Measurements from ENCODE around the gene BRCA2.

BRCA2 gene

GRCh38 chr13:32317716-32318465 lies 2.6 kb downstream of the BRCA2 start:
- Histone ChIP-seq H3F3A (ENCODE audit: insufficient read depth) (peaks cover 7% of the 10 kb centered on the region), H3K79me2 (ENCODE audit: insufficient read depth, low read length) (peaks cover 34% of the 10 kb centered on the region), H3K36me3 (ENCODE audit: low read length) (peaks cover 38% of the 10 kb centered on the region), H3K4me2 (ENCODE audit: low read depth, low read length, poor library complexity, severe bottlenecking) (peak overlapping the region; percentile 94), H3K9me3 (ENCODE audit: insufficient read depth, low read length) (no peaks in the 10 kb centered on the region), H3K4me3 (ENCODE audit: insufficient read depth, low read length, poor library complexity, severe bottlenecking) (no peak overlapping the region), H3K27me3 (ENCODE audit: low read length) (no peaks in the 10 kb centered on the region), H3K27ac (ENCODE audit: low read depth, low read length) (no peak overlapping the region), H4K20me1 (ENCODE audit: low read depth, low read length) (no peaks in the 10 kb centered on the region), H2AFZ (ENCODE audit: low read depth, low read length, severe bottlenecking) (no peak overlapping the region), H3K9me2 (replicated peaks; ENCODE audit: insufficient read depth, low read length) (no peaks in the 10 kb centered on the region), H3K9ac (ENCODE audit: low read length) (no peak overlapping the region)
- TF ChIP-seq CTCF (IDR thresholded peaks at IDR 0.05; ENCODE audit: insufficient read depth, low read length, poor library complexity, severe bottlenecking) (no peak), EZH2phosphoT487 (conservative IDR thresholded peaks at IDR 0.05; ENCODE audit: low read length) (no peak)

GRCh38 chr13:32320528-32320927 lies 5.2 kb downstream of the BRCA2 start:
- Histone ChIP-seq H3K36me3 (ENCODE audit: low read length) (peaks cover 45% of the 10 kb centered on the region), H3K9me2 (replicated peaks; ENCODE audit: insufficient read depth, low read length) (no peaks in the 10 kb centered on the region), H3F3A (ENCODE audit: insufficient read depth) (peaks cover 7% of the 10 kb centered on the region; the same call in 1 of the 2 replicates), H4K20me1 (ENCODE audit: low read depth, low read length) (no peaks in the 10 kb centered on the region), H3K79me2 (ENCODE audit: insufficient read depth, low read length) (peaks cover 46% of the 10 kb centered on the region), H2AFZ (ENCODE audit: low read depth, low read length, severe bottlenecking) (no peak overlapping the region), H3K27me3 (ENCODE audit: low read length) (no peaks in the 10 kb centered on the region), H3K27ac (ENCODE audit: low read depth, low read length) (no peak overlapping the region), H3K9me3 (ENCODE audit: insufficient read depth, low read length) (no peaks in the 10 kb centered on the region), H3K9ac (ENCODE audit: low read length) (no peak overlapping the region), H3K4me3 (ENCODE audit: insufficient read depth, low read length, poor library complexity, severe bottlenecking) (no peak overlapping the region), H3K4me2 (ENCODE audit: low read depth, low read length, poor library complexity, severe bottlenecking) (no peak overlapping the region)
- no peak for TF ChIP-seq CTCF (IDR thresholded peaks at IDR 0.05; ENCODE audit: insufficient read depth, low read length, poor library complexity, severe bottlenecking)
- TF ChIP-seq EZH2phosphoT487 (conservative IDR thresholded peaks at IDR 0.05; ENCODE audit: low read length) = no peak

- H3K27me3 ChIP-seq (ENCODE audit: low read length) = no peaks in the 10 kb centered on the region
- peaks cover 25% of the 10 kb centered on the region; the same call in 1 of the 2 replicates for H3K79me2 ChIP-seq (ENCODE audit: insufficient read depth, low read length)
- no peak overlapping the region for H2AFZ ChIP-seq (ENCODE audit: low read depth, low read length, severe bottlenecking)
- no peak for TF ChIP-seq EZH2phosphoT487 (conservative IDR thresholded peaks at IDR 0.05; ENCODE audit: low read length)
- no peak for TF ChIP-seq CTCF (IDR thresholded peaks at IDR 0.05; ENCODE audit: insufficient read depth, low read length, poor library complexity, severe bottlenecking)
- H4K20me1 ChIP-seq (ENCODE audit: low read depth, low read length) = no peaks in the 10 kb centered on the region
- H3K4me3 ChIP-seq (ENCODE audit: insufficient read depth, low read length, poor library complexity, severe bottlenecking) = no peak overlapping the region
- no peak overlapping the region for H3K4me2 ChIP-seq (ENCODE audit: low read depth, low read length, poor library complexity, severe bottlenecking)
- H3K27ac ChIP-seq (ENCODE audit: low read depth, low read length) = no peak overlapping the region
- peaks cover 55% of the 10 kb centered on the region for H3K36me3 ChIP-seq (ENCODE audit: low read length)
- no peak overlapping the region for H3K9ac ChIP-seq (ENCODE audit: low read length)
- no peaks in the 10 kb centered on the region for H3K9me2 ChIP-seq (replicated peaks; ENCODE audit: insufficient read depth, low read length)
- H3K9me3 ChIP-seq (ENCODE audit: insufficient read depth, low read length) = no peaks in the 10 kb centered on the region
- H3F3A ChIP-seq (ENCODE audit: insufficient read depth) = no peaks in the 10 kb centered on the region
Measured at GRCh38 chr13:32323912-32324311, 8.6 kb downstream of the BRCA2 start.

Data from SU-DHL-6 (cell line).